ENCODE measurements around the gene MYOC.
"Not testable (repeated sequence)": the region's sequence is repeated elsewhere in the genome, so short reads cannot be mapped to it uniquely, and the experiment has no call there.

MYOC gene

DNA sequence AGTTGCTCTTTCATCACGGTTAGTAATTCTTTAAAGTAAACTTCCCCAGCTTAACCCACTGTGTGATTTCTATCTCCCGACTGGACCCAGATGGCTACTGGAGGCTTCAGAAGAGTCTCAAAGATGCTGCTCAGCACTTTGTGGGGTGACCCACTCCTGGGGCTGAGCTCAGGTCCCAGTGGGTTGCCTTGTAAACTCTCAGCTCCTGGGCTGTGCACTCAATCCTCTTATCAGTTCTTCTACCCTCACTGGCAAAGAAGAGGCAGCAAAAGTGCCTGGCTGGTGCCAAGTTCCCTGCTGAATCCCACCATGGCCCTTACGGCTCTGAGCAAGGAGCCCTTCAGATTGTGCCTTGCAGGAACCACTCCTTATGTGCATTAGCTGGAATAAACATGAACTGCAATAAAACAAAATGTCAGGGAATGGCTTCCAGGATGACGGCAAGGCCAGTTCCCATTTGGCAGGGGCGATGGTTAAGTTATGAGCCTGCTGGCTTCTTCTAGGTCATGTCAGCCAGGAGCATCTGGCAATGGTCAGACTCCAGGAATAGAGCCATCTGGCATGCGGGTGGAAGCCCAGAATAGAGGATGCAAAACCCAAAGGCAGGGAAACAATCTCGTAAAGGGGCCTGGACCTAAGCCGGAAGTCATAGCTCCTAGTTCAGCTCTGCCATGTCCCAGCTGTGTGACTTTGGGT lies 6.8 kb downstream of the MYOC start:
- DNase-seq = no peak

DNA sequence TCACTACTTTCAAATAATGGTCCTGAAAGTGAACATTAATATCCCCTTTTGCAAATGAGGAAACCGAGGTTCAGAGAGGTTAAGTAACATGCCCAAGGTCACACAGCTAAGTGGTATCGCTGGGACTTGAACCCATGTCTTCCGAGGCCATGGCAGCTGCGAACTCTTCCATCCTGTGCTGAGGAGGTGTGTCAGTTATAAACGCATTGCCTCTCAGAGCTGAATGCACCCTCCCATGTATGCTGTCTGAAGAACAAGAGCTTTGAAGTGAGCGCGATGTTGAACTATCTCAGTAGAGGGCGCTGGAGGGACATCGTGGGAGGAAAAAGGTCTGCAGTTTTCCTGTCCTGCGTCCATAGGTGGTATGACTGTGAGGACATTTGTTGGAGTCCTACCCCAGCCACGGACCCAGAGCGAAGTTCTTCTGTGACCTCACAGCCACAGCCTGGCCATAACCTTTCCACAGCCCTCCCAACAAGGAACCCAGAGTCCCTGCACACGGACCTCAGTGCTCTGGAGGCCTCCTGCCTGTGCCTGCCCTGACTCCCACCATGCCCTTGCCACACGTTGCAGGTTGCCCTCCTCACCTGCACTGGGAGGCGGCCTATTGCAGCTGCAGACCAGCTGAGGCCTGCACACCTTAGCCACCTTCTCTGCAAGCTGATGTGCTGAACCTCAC lies 7.5 kb downstream of the MYOC start:
- peak; percentile 76 for DNase-seq

DNA sequence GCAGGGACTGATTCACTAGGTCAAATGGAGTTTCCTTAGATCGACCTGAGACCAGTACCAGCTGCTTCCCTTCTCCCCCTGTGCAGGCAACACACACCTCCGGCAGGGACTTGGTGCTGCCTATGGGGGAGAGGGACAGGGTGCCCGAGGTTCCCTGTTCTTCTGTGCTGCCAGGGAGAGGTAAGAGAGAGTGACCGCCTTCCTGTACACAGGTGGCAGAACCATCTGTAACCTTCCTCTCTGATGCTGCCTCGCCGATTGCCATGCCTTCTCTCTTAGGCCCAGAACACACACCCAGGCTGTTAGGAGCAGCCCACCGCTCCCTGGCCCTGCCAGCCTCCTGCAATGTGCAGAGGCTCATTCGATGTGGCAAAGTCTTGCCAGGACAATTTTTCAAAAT lies 9.3 kb downstream of the MYOC start:
- no peak for DNase-seq

DNA sequence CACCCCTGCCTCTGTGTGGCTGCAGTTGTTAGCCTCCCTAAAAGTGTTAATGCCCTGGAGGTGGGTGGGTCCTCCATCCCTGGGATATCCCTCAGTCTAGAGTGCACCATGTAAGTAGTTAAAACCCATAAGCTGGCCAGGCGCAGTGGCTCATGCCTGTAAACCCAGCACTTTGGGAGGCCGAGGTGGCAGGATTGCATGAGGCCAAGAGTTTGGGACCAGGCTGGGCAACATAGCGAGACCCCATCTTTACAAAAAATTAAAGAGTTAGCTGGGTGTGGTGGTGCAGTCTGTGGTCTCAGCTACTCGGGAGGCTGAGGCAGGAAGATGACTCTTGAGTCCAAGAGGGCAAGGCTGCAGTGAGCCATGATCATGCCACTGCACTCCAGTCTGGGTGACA lies 10.3 kb downstream of the MYOC start:
- DNase-seq = no peak

DNA sequence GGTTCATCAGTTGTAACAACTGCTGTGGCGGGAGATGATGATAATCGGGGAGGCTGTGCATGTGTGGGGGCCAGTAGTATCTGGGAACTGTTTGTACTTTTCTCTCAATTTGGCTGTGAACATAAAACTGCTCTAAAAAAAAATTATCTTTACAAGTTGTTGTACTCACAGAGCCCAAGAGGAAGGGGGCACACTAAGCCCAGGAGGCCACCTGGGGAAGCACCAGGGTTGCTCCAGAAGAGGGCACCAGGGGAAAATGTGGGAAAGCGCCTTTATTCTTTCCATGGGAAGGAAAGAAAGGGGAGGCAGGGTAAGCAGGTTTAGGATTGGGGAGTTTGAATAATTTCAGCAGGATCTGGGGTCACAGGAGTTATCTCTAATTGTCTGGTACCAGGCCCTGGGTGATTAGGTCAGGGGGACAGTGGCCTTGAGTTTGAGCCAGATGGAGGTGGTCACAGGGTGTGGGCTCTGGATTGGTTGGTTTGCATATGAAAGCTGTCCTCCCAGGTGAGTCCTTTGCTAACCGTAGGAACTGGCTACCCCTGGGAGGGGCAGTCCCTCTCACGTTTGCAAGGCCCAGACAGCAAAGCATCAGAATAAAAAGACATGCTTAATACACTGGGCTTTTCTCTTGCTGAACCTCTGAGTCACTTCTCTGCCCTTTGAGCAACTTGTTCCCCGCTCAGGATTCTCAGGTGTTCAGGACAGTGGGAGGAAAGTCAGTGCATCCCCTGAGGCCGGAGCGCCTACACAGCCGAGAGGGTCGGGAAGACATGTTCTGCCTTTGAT lies 11.2 kb downstream of the MYOC start:
- DNase-seq = no peak

DNA sequence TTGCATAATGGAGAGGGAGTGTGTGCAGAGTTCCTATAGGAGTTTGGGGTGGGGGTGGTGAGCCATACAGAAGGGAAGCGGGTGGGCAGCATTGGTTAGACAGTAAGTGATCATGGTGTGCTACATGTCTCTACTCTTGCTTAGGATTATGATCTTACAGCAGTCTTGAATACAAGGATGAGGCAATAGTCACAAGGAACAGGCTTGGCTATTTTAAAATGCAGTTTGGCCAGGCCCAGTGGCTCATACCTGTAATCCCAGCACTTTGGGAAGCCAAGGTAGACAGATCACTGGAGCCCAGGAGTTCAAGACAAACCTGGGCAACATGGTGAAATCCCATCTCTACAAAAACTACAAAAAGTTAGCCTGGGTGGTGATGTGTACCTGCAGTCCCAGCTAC lies 12.3 kb downstream of the MYOC start:
- DNase-seq = no peak

DNA sequence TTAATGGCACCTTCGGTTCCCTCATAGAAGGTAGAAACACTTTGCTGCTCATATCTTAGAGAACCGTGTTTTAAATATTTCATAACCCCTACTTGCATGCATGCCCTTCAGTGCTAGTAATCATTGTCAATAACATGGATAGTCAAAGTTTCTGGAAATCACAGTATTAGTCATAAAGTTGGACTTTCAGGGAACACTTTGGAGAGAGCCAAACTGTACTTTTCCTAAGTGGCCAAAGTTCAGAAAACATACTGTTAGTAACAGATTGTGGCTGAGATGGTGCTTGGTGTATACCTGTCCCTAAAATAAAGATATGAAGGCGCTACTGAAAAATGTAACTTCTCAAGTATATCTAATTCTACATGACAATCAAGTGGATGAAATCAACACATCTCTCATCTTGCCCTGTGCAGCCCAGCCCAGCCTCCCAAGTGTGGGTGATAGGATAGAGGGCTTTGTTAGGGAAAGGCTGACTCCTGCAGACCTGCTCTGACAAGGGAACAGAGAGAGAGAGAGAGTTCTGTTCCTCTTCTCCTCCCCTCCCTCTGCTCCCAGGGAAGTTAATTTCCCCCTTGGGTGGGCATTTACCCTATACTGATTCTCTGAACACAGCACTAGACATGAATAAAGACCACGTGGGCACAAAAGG lies 14.4 kb downstream of the MYOC start:
- DNase-seq = no peak

DNA sequence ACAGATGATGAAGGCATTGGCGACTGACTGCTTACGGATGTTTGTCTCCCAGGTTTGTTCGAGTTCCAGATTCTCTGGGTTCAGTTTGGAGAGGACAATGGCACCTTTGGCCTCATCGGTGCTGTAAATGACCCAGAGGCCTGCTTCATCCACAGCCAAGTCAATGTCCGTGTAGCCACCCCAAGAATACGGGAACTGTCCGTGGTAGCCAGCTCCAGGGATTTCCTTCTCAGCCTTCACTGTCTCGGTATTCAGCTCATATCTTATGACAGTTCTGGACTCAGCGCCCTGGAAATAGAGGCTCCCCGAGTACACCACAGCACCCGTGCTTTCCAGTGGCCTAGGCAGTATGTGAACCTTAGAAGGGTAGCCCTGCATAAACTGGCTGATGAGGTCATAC lies 16.3 kb downstream of the MYOC start:
- no peak for DNase-seq

DNA sequence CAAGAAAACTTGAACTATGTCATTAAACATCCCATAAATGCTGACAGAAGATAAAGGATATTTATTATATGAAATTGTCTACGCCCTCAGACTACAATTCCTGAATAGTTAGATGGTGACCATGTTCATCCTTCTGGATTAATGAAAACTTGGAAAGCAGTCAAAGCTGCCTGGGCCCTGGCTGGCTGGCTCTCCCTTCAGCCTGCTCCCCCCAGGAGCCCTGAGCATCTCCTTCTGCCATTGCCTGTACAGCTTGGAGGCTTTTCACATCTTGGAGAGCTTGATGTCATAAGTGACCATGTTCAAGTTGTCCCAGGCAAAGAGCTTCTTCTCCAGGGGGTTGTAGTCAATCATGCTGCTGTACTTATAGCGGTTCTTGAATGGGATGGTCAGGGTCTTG lies 16.8 kb downstream of the MYOC start:
- DNase-seq = no peak

DNA sequence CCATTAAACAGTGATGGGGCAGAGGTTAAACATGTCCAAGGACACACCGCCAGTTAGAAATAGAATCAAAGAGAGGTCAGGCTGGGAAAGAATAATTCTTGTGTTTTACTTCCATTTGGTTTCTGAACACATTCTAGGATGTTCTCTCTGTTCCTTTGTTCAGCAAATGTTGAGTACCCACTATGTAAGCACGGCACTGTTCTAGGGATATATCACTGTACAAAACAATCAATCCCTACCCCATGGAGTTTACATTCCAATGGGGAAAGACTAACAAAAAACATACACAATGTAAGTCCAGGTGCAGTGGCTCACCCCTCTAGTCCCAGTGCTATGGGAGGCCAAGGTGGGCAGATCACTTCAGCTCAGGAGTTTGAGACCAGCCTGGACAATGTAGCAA lies 24.3 kb downstream of the MYOC start:
- DNase-seq = no peak

DNA sequence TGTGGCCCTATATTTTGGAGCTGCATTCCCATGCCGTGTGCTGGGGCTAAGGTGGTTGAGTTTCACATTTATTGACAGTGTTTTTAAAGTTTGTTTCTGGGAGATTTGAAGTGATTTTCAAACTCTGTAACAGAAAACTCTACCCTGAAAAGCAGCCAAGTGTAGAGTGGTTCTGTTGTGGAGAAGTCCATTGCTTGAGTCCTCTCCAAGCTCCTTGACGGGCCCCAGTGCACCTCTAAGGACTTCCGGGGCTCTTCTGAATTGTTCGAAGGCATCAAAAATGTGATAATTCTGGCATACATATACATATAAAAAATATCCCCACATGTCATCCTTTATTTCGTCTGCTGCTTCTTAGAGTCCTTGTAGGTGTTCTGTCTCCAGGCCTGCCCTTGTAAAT lies 25.5 kb downstream of the MYOC start:
- DNase-seq = no peak

DNA sequence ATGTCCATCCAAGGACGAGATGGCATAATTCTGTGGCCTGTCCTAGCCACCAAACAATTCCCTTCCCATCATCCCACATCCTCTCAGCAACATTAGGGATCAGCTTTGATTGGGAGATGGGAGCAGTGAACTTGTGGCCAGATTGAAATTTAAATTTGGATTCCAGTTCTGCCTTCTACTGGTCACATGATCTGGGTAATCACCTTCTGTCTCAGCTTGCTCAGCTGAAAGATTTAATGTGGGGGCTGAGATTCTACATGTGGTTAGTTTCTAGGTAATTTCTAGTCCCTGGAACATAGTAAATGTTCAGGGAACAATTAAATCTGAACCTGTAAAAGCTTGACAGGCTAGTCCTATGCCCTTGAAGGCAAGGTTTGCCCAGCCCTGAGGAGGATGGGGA lies 27.3 kb downstream of the MYOC start:
- DNase-seq = no peak

DNA sequence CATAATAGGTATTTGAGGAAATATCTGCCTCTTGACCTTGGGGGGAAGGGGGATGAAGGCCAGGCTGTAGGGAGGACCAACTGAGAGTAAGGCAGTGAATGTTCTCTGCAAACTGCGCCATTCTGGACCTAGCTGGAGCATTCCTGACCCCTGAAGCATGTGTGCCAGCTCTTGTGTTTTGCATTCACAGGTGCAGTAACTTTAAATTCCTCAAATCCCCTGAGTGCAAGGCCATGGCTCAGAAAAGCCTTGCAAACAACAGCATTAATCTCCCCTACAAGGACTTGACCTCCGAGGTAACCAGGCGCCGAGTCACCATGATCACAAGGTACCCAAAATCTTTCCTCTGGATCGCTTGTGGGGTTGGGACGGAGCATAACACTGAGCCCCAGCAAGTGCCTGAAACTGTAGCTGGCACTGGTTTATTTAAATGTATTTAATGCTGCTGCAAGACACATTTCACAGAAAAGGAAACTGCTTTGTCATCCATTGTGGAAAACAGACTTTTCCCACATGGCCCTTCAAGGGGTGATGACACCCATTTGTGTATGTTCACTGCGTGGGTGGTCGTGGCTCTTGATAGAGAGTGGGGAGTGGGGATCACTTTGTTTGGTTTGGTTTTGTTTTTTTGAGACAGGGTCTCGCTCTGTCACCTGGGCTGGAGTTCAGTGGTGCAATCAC lies 28.7 kb downstream of the MYOC start:
- DNase-seq = no peak

DNA sequence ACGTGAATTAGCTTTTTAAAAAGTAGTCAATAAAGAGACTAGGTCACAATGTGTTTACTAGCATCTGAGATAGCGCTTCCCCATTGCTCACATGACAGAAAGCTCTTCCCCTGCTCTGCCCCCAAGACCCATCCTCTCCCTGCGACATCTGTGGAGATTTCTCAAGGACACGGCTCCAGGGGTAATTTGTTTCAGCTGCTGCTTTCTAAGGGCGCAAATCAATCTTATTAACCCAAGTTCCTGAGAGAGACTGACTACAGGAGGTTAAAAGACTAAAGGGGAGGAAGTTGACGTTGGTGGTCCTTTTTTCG lies 30.4 kb downstream of the MYOC start, which contains the start of gene MYOCOS:
Gene MYOCOS, plus strand, starts transcription at position 92 of the 311 bp plus-strand sequence. CDS start 1,641 bp downstream, outside the sequence.
- DNase-seq = no peak

DNA sequence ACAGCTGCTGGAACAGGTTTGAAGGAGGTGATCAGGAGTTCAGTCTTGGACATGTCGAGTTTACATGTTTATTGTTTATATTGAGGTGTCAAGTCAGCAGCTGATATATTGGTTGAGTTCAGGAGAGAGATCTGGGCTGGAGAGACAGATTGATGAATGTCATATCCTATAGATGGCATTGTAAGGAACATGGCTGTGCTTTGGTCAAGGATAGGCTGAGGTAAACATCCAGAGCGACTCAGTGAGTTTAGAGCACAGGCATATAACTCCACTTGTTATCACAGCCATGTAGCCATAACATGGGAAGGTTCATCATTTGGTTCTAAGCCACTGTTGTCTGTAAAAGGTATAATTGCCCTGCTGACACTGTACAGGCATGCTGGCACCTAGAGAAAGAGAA lies 35.9 kb downstream of the MYOC start:
- DNase-seq = no peak

DNA sequence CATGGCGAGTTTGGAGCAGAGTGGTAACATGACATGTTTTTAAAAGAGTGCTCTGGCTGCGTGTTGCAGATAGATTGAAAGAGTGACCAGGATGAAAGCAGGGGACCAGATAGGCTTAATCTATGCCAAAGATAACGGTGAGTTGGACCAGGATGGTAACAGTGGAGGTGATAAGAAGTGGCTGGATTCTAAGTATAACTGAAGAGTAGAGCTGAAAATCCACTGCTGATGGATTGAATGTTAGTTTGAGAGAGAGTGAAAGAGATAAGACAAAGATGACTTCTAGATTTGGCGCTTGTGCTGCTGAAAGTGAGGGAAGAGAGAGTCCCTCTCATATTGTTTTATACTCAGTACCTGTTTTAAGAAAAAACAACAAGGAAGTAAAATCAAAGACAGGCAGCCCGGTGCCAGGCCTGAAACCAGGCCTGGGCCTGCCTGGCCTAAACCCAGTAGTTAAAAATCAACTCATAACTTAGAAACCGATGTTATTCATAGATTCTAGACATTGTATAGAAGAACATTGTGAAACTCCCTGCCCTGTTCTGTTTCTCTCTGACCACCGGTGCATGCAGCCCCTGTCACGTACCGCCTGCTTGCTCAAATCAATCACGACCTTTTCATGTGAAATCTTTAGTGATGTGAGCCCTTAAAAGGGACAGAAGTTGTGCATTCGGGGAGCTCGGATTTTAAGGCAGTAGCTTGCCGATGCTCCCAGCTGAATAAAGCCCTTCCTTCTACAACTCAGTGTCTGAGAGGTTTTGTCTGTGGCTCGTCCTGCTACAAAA lies 37.2 kb downstream of the MYOC start:
- not testable (repeated sequence) for DNase-seq

DNA sequence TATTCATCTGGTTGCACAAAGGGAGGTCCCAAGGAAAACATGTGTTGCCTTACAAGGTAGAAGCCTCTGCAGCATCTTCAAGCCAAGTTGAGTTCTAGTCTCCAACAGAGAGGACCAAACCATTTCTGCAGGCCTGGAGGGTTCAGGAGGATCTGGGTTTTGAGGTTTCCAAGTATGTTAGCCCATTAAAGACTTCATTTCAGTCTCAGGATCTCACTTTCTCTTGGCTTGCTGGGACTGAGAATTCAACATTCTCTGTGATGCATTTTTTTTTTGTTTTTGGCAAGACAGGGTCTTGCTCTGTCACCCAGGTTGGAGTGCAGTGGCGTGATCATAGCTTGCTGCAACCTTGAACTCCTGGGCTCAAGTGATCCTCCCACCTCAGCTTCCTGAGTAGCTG lies 39.2 kb downstream of the MYOC start:
- DNase-seq = no peak

DNA sequence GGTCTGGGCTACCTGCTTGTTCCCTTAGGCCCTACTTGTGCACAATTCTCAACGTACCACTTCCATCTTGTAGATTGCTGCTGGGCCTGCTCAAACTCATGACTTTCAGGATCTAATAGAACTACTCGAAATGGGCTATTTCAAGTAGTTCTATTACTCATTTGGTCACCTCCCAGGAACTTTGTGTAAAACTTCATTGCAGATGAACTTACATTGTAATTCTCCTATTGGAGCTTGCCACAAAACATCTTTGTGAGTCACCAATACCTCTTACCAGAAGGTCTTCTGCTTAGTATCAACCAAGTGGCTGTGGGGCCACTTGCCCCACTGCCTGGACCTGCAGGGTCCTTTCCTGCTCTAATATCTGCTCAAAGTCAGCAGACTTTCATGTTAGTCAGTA lies 41.2 kb downstream of the MYOC start:
- no peak for DNase-seq

DNA sequence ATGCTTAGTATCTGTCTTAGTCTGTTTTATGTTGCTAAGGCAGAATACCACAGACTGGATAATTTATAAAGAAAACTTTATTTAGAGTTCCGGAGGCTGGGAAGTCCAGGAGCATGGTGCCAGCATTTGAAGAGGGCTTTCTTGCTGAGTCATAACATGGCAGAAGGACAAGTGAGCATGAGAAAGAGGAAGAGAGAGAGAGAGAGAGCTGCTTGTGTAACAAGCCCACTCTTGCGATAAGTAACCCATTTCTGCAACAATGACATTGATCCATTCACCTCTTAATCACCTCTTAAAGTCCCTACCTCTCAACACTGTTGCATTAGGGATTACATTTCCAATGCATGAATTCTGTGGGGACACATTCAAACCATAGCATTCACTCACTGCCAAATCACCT lies 42.1 kb downstream of the MYOC start:
- peak; percentile 60 for DNase-seq

DNA sequence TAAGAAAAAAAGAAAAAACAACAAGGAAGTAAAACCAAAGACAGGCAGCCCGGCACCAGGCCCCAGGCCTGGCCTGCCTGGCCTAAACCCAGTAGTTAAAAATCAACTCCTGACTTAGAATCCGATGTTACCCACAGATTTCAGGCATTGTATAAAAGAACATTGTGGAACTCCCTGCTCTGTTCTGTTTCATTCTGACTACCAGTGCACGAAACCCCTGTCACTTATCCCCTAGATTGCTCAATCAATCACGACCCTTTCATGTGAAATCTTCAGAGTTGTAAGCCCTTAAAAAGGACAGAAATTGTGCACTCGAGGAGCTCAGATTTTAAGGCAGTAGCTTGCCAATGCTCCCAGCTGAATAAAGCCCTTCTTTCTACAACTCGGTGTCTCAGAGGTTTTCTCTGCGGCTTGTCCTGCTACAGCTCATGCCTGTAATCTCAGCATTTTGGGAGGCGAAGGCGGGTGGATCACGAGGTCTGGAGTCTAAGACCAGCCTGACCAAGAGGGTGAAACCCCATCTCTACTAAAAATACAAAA lies 46.0 kb downstream of the MYOC start:
- DNase-seq = no peak

DNA sequence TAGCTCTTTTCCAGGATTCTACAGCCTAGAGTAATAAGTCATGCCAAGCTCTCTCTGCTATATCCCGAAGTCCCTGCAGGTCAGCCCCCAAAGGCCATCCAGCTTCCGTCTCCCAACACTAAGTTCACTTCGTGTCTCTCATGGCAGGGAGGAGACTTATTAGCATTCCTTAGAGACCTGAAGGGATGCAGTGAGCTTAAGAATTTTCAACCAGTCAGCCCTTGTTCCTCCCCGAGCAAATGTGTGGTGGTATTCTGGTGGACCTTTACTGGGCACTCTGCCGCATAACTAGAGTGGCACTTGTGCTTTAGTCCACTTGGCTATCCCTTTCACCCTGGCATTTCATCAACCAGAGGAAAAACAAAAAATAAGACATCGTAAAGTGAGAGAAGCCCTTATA lies 49.4 kb downstream of the MYOC start:
- not testable (repeated sequence) for DNase-seq

DNA sequence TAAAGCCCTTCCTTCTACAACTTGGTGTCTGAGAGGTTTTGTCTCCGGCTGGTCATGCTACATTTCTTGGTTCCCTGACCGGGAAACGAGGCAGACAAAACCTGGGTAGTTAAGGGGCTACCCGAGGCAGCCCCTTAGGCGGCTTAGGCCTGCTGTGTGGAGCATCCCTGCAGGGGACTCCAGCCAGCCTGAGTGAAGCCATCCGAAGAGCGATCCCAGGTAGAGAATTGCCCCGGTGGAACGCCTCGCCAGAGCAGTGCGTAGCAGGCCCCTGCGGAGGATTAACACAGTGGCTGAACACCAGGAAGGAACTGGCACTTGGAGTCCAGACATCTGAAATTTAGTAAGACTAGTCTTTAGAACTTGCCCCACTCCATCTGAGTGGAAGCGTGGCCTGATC lies 51.6 kb downstream of the MYOC start:
- DNase-seq = no peak

All from kidney glomerular epithelial cell (primary cell).